Fibroblast of lung (primary cell): Measurements from ENCODE around the gene PLEKHA7. TPM values are rescaled to one million over a fixed set of nuclear protein-coding genes. Genes with fewer than 3 reads are reported as not detected.

Source experiments
- DNase-seq, 2 donors: peaks; one replicate each; pipeline versions ENCODE4 v3.0.0 to v3.0.0-alpha.2; 2010; ENCODE audit warnings: low read depth in 2 of 2
- H2AFZ ChIP-seq: 2 replicates; pipeline ENCODE4 v1.5.1; 2012; ENCODE audit warnings: low read length, control low read depth, inconsistent platforms
- H3K27ac ChIP-seq: 2 replicates; pipeline ENCODE4 v1.5.1; 2011; ENCODE audit warnings: low read length, control low read depth; ENCODE audit not compliant: insufficient read depth
- H3K27me3 ChIP-seq: 2 replicates; pipeline ENCODE4 v1.5.1; 2011; ENCODE audit warnings: mild to moderate bottlenecking, low read length; ENCODE audit not compliant: control insufficient read depth, insufficient read depth
- H3K36me3 ChIP-seq: 2 replicates; pipeline ENCODE4 v1.5.1; 2011; ENCODE audit warnings: low read length; ENCODE audit not compliant: control insufficient read depth, insufficient read depth
- H3K4me1 ChIP-seq: 2 replicates; pipeline ENCODE4 v1.5.1; 2011; ENCODE audit warnings: low read length; ENCODE audit not compliant: control insufficient read depth, insufficient read depth; ENCODE audit errors: extremely low read depth
- H3K4me2 ChIP-seq: 2 replicates; pipeline ENCODE4 v1.5.1; 2011; ENCODE audit warnings: low read length, control low read depth; ENCODE audit not compliant: insufficient read depth; ENCODE audit errors: extremely low read depth
- H3K4me3 ChIP-seq, 4 experiments: fragments of 200-600 bp in 1 of 4; sonication (generic) in 1 of 4; replicated peaks in 1 of 4; 2 replicates each; pipeline ENCODE4 v1.5.1; 2011 to 2016; ENCODE audit warnings: low read length in 4 of 4, low read depth in 3 of 4, mild to moderate bottlenecking in 3 of 4, control low read depth in 2 of 4, inconsistent platforms in 1 of 4, mixed read lengths in 1 of 4; ENCODE audit not compliant: insufficient read depth in 1 of 4; ENCODE audit errors: control extremely low read depth in 1 of 4
- H3K79me2 ChIP-seq: 2 replicates; pipeline ENCODE4 v1.5.1; 2012; ENCODE audit warnings: mild to moderate bottlenecking, low read length, inconsistent platforms; ENCODE audit not compliant: control insufficient read depth, insufficient read depth
- H3K9ac ChIP-seq: 2 replicates; pipeline ENCODE4 v1.5.1; 2011; ENCODE audit warnings: mild to moderate bottlenecking, low read length, control low read depth; ENCODE audit not compliant: insufficient read depth
- H3K9me3 ChIP-seq: 2 replicates; pipeline ENCODE4 v1.5.1; 2012; ENCODE audit warnings: low read depth, low read length; ENCODE audit not compliant: control insufficient read depth, insufficient read depth
- H4K20me1 ChIP-seq: 2 replicates; pipeline ENCODE4 v1.5.1; 2011; ENCODE audit warnings: low read length; ENCODE audit not compliant: control insufficient read depth, insufficient read depth; ENCODE audit errors: extremely low read depth
- CTCF ChIP-seq, 2 donors: IDR thresholded peaks in 1 of 2; conservative IDR thresholded peaks in 1 of 2; 1 replicate in 1 of 2; 2 replicates in 1 of 2; pipeline ENCODE4 v1.5.1; 2011 to 2012; ENCODE audit warnings: low read length in 2 of 2, control low read depth in 1 of 2, inconsistent platforms in 1 of 2, low read depth in 1 of 2, mild to moderate bottlenecking in 1 of 2
- EZH2 ChIP-seq: IDR thresholded peaks from 2 replicates; pipeline ENCODE4 v1.5.1; 2012; ENCODE audit warnings: low read length, control low read depth, mild to moderate bottlenecking; ENCODE audit errors: missing control alignments
- polyA plus RNA-seq, 2 donors: library from polyadenylated mRNA; depleted of rRNA in 1 of 2; stranded (reverse) in 1 of 2; unstranded in 1 of 2; fragments of >200 nt; gene quantifications; 2 replicates each; pipeline ENCODE4 v1.2.1, GENCODE V29; 2011 to 2012; ENCODE audit warnings: missing spikeins in 1 of 2
- total RNA-seq: library from RNA; depleted of rRNA; stranded (reverse); fragments of >200 nt; gene quantifications from 2 replicates; pipeline ENCODE4 v1.2.1, GENCODE V29; 2014

Gene PLEKHA7
- total and polyA plus RNA-seq, 2 donors (not counting 1 experiment from before 2014, with no cell fraction given): 0.11 to 0.17 TPM

- Histone ChIP-seq H3K4me3 (no peak overlapping the region), H4K20me1 (no peaks in the 10 kb centered on the region), H3K9me3 (no peaks in the 10 kb centered on the region), H3K36me3 (no peaks in the 10 kb centered on the region), H3K27me3 (no peaks in the 10 kb centered on the region), H2AFZ (no peak overlapping the region), H3K4me1 (no peaks in the 10 kb centered on the region), H3K4me2 (no peak overlapping the region), H3K9ac (no peak overlapping the region), H3K27ac (no peak overlapping the region), H3K79me2 (no peaks in the 10 kb centered on the region)
- DNase-seq: no peak
- no peak for TF ChIP-seq CTCF (conservative IDR thresholded peaks at IDR 0.05 in 1 of 2, IDR thresholded peaks at IDR 0.05 in 1 of 2; ENCODE audit: low read depth in 1 of 2, low read length in 2 of 2)
- no peak for TF ChIP-seq EZH2
Measured at GRCh38 chr11:16977994-16978315, 36.3 kb downstream of the PLEKHA7 start.

GRCh38 chr11:16977136-16977993 is 36.8 kb downstream of the PLEKHA7 start:
- Histone ChIP-seq H3K4me3 (no peak overlapping the region), H3K27ac (no peak overlapping the region), H3K36me3 (no peaks in the 10 kb centered on the region), H4K20me1 (no peaks in the 10 kb centered on the region), H3K4me1 (no peaks in the 10 kb centered on the region), H3K27me3 (no peaks in the 10 kb centered on the region), H3K9me3 (no peaks in the 10 kb centered on the region), H3K9ac (no peak overlapping the region), H2AFZ (no peak overlapping the region), H3K4me2 (no peak overlapping the region), H3K79me2 (no peaks in the 10 kb centered on the region)
- no peak for TF ChIP-seq CTCF (conservative IDR thresholded peaks at IDR 0.05 in 1 of 2, IDR thresholded peaks at IDR 0.05 in 1 of 2; ENCODE audit: low read depth in 1 of 2, low read length in 2 of 2)
- no peak for TF ChIP-seq EZH2
- DNase-seq: no peak

- Histone ChIP-seq H3K27me3 (no peaks in the 10 kb centered on the region), H3K4me3 (no peak overlapping the region), H3K9me3 (no peaks in the 10 kb centered on the region), H3K4me1 (no peaks in the 10 kb centered on the region), H3K27ac (no peak overlapping the region), H3K9ac (no peak overlapping the region), H2AFZ (no peak overlapping the region), H3K4me2 (no peak overlapping the region), H4K20me1 (no peaks in the 10 kb centered on the region), H3K79me2 (no peaks in the 10 kb centered on the region), H3K36me3 (no peaks in the 10 kb centered on the region)
- DNase-seq: no peak
- TF ChIP-seq CTCF (conservative IDR thresholded peaks at IDR 0.05 in 1 of 2, IDR thresholded peaks at IDR 0.05 in 1 of 2; ENCODE audit: low read depth in 1 of 2, low read length in 2 of 2) (no peak), EZH2 (no peak)
Measured at GRCh38 chr11:16976379-16976778, 37.8 kb downstream of the PLEKHA7 start.
